Measurements from ENCODE around the gene CALR. TPM values are rescaled to one million over a fixed set of nuclear protein-coding genes. Genes with fewer than 3 reads are reported as not detected.

CALR gene
- polyA plus RNA-seq, 1 donor (not counting 4 experiments of a cell fraction or from before 2014, with no cell fraction given): 899 TPM

DNA sequence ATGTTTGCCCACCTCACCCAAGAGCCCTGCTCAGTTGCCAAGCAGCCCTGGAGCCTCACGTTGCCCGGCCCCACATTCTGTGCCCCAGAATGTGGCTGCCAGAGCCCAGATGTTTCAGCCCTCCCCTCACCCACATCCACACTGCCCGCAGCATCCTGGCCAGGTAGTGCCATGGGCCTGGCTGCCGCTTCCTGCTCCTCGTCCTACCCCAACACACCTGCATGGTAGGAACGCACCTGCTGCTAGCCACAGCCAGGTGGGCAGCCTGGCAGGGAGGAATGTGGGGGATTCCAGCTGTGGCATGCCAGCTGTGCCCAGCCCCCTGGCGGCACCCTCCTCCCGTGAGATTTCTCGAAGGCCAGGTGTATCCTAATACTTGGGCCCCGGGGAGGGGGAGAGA lies 49.4 kb downstream of the CALR start:
- TF ChIP-seq EZH2 (IDR thresholded peaks at IDR 0.05; ENCODE audit: low read length) (no peak), CTCF (optimal IDR thresholded peaks at IDR 0.05 in 1 of 3, IDR thresholded peaks at IDR 0.05 in 1 of 3, conservative IDR thresholded peaks at IDR 0.05 in 1 of 3; ENCODE audit: extremely low read depth in 1 of 3, insufficient read depth in 2 of 3, low read length in 3 of 3) (no peak)
- no peaks in the 10 kb centered on the region for H3K36me3 ChIP-seq (ENCODE audit: control insufficient read depth in 2 of 2, extremely low read depth in 1 of 2, insufficient read depth in 2 of 2, low read length in 2 of 2)
- FAIRE-seq: no peak
- H3K4me3 ChIP-seq (ENCODE audit: control insufficient read depth in 2 of 3, extremely low read depth in 1 of 3, insufficient read depth in 2 of 3, low read depth in 1 of 3, low read length in 3 of 3): no peak overlapping the region
- H3K9me3 ChIP-seq (ENCODE audit: control insufficient read depth, low read depth, low read length): peaks cover 2% of the 10 kb centered on the region
- H3K27ac ChIP-seq (ENCODE audit: control insufficient read depth, insufficient read depth, low read length): no peak overlapping the region
- no peak overlapping the region for H3K9ac ChIP-seq (ENCODE audit: control insufficient read depth, extremely low read depth, insufficient read depth, low read length)
- no peak overlapping the region for H2AFZ ChIP-seq (ENCODE audit: control insufficient read depth, low read length)
- H4K20me1 ChIP-seq (ENCODE audit: control insufficient read depth, extremely low read depth, insufficient read depth, low read length): no peaks in the 10 kb centered on the region
- no peaks in the 10 kb centered on the region for H3K27me3 ChIP-seq (ENCODE audit: control insufficient read depth, extremely low read depth, insufficient read depth, low read length)
- no peaks in the 10 kb centered on the region for H3K9me1 ChIP-seq (ENCODE audit: control insufficient read depth, extremely low read depth, insufficient read depth, low read length)
- H3K79me2 ChIP-seq (ENCODE audit: control insufficient read depth, insufficient read depth, low read length): no peaks in the 10 kb centered on the region
- no peak for DNase-seq (ENCODE audit: low read depth, low spot score)
- H3K4me1 ChIP-seq (ENCODE audit: control insufficient read depth, extremely low read depth, insufficient read depth, low read length): no peaks in the 10 kb centered on the region
- dilution Hi-C loops (cut with MboI; ENCODE audit: extremely low pct_ligation_motif_present, low sequenced_read_pairs): no loop called here
- no peak overlapping the region for H3K4me2 ChIP-seq (ENCODE audit: control insufficient read depth, extremely low read depth, insufficient read depth, low read depth, low read length)

DNA sequence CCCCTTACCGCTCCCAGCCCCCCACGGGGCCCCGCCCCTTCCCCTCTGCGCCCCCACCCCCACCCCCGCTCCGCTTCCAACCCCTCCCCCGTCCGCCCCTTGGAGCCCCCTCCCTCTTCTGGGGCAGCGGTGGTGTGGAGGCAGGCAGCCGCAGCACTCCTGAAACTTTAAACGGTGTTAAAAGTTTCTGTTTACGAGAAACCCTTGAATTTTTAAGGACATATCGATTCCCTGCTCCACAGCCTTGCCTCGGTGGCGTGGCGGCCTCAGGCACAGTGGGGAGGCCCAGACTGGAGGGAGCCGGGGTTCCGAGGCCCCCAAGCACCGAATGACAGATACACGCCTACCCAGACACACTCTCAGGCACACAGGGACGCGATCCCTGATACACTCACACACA lies 52.0 kb downstream of the CALR start:
- FAIRE-seq: no peak
- dilution Hi-C loops (cut with MboI; ENCODE audit: extremely low pct_ligation_motif_present, low sequenced_read_pairs): no loop called here
- Histone ChIP-seq H3K36me3 (ENCODE audit: control insufficient read depth in 2 of 2, extremely low read depth in 1 of 2, insufficient read depth in 2 of 2, low read length in 2 of 2) (no peaks in the 10 kb centered on the region), H4K20me1 (ENCODE audit: control insufficient read depth, extremely low read depth, insufficient read depth, low read length) (no peaks in the 10 kb centered on the region), H3K4me3 (ENCODE audit: control insufficient read depth in 2 of 3, extremely low read depth in 1 of 3, insufficient read depth in 2 of 3, low read depth in 1 of 3, low read length in 3 of 3) (no peak overlapping the region), H3K9me3 (ENCODE audit: control insufficient read depth, low read depth, low read length) (peaks cover 2% of the 10 kb centered on the region), H3K27ac (ENCODE audit: control insufficient read depth, insufficient read depth, low read length) (no peak overlapping the region), H3K79me2 (ENCODE audit: control insufficient read depth, insufficient read depth, low read length) (peaks cover 6% of the 10 kb centered on the region), H3K9me1 (ENCODE audit: control insufficient read depth, extremely low read depth, insufficient read depth, low read length) (no peaks in the 10 kb centered on the region), H3K4me1 (ENCODE audit: control insufficient read depth, extremely low read depth, insufficient read depth, low read length) (peaks cover 5% of the 10 kb centered on the region), H3K4me2 (ENCODE audit: control insufficient read depth, extremely low read depth, insufficient read depth, low read depth, low read length) (no peak overlapping the region), H3K9ac (ENCODE audit: control insufficient read depth, extremely low read depth, insufficient read depth, low read length) (no peak overlapping the region), H3K27me3 (ENCODE audit: control insufficient read depth, extremely low read depth, insufficient read depth, low read length) (no peaks in the 10 kb centered on the region), H2AFZ (ENCODE audit: control insufficient read depth, low read length) (no peak overlapping the region)
- TF ChIP-seq CTCF (optimal IDR thresholded peaks at IDR 0.05 in 1 of 3, IDR thresholded peaks at IDR 0.05 in 1 of 3, conservative IDR thresholded peaks at IDR 0.05 in 1 of 3; ENCODE audit: extremely low read depth in 1 of 3, insufficient read depth in 2 of 3, low read length in 3 of 3): no peak
- TF ChIP-seq EZH2 (IDR thresholded peaks at IDR 0.05; ENCODE audit: low read length): no peak
- no peak for DNase-seq (ENCODE audit: low read depth, low spot score)

Data from keratinocyte (primary cell).